Stimulated activated naive CD4-positive, alpha-beta T cell (primary cell): ENCODE results near the gene TMEM121.

Experiments
- DNase-seq, 6 experiments: peaks; one replicate each; lab custom pipeline; 2025; lab: John Stamatoyannopoulos, UW

The TMEM121 gene

DNA sequence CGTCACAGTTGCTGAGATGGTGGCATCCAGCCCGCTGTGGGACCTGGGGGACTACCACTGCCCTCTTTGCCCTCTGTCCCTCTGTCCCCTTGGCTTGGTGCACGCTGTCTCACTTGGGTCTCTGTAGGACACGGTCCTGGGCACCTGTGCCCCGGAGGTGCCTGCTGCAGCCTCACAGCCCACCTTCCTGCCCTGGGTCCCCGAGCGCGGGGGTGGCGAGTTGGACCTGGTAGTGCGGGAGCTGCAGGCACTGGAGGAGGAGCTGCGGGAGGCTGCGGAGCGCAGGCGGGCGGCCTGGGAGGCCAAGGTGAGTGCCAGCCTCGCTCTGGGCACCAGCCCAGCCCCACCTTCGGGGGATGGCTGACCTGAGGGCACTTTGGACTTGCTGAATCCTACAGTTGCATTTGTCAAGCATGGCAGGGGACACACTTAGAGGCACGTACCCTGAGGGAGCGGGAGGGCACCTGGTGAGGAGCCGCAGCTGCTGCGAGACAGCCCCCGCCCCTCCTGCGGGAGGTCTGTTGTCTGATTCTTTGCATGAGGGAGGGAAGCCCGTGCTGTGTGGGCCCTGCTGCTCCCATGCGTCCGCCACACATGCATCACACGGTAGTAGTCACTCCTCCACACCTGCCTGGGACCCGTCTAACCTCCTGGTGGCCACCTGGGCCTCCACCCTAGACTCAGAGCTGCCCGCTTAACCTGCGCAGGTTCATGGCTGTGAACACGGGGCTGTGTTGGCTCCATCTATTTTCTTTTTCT, 28.5 kb upstream of the TMEM121 start:
- DNase-seq: no peak

DNA sequence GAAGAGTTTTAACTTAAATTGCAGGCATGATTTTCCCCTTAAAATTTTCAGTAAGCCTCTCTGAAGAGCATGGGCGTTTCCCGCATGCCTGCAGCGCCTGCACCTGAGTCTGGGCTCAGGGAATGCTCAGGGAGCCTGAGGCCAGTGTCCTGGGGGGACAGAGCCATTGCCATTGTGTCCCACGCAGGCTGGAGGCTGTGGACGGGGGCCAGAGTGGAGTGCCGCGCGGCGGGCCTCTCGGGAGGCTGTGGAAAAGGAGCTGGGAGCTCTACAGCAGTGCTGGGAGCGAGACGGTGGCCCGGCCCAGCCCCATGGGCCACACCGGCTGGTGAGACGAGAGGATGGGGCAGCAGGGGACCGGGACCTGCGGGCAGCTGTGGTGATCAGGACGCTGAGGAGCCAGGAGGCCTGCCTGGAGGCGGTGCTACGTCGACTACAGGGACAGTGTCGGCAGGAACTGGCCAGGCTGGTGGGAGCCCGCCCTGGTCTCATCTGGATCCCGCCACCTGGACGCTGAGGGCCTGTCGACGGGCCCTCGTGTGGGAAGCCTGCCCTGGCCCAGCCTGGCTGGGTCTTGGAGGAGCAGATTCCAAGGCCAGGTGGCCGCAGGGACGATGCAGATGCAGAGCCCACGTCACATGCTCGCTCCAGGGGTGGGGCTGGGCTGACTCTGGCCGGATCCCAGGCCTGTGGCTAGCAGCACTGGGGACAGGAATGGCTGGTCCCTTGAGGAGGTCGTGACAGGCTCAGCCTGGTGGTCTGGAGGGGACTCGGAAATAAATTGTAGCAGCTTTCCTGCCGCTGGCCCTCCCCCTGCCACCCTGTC, 27.7 kb upstream of the TMEM121 start:
- no peak for DNase-seq

DNA sequence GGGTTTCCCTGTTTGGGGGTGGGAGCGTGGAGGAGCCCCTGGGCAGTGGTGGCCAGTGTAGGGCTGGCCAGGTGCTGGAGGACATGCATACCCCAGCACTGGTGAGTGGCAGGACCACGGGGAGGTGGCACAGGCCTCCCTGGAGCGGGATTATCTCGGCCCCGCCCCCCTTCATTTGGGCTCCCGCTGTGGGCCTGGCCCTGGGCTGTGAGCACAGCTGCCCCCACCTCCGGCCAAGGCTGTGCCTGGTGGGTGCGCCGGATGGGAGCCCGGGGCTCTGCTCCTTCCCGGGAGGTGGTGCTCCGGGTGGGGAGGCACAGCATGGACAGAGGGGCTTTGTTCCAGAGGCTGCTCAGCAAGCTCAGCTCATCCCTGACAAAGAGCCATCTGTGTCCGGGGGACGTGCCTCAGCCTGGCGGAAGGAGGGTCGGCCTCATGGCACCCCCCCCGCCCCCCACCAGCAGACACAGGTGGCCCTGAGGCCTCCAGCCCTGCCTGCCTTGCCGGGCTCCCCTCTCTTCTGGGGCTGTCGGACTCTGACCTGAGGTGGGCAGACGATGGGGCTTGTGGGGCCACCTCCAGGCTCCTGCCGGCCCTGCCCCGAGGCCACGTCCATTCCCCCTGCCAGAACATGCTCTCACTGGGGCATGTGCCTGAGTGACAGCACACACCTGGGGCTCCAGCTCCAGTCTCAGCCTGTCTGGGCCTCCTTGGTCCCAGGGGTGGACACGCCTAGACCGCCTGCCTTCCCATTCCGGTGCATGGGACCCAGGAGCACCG, 26.9 kb upstream of the TMEM121 start:
- no peak for DNase-seq

DNA sequence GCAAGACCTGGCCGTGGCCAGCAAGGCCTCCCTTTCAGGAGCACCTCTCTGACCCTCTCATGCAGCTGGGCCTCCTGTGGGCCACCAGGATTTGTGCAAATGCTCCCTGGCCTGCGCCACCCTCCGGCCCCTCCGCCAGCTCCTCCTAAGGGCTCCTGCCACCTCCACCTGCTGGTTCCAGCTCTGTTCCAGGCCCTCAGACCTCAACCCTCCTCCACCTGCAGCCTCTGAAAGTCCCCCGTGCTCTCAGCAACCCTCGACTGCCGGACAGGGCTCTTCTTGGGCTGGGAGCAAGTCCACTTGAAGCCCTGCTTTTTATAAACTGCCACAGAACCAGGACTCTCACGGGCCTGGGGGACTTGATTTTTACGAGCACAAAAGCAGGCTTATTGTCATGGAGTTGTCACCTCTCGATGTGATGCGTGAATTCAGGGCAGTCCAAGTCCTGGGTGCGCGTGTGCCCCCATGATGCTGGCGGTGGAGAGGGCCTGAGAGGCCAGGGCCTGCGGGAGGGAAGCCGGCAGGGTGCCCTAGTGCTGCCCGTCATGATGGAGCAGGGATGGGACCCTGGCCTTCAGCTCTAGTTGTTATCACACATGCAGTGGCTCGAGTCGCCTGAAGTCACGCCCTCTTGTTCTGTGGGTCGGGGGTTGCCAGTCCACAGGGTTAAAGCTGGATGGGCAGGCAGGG, 26.2 kb upstream of the TMEM121 start:
- no peak for DNase-seq

DNA sequence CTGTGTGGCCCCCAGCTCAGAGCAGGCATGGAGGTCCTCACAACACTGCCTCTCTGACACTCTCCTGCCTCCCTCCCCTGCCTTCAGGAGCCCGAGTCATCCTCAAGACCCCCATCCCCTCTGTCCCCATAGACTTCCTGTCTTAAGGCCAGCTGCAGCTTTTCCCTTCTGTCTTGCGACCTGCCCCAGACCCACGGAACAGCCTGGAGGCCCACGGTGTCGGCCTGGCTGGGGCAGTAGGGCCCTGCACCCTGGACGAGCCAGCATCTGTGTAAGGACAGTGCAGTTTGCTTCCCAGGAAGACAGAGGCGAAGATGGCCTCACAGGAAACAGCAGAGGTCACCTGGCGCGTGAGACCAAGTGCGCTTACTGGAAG, 25.7 kb upstream of the TMEM121 start:
- DNase-seq: no peak

DNA sequence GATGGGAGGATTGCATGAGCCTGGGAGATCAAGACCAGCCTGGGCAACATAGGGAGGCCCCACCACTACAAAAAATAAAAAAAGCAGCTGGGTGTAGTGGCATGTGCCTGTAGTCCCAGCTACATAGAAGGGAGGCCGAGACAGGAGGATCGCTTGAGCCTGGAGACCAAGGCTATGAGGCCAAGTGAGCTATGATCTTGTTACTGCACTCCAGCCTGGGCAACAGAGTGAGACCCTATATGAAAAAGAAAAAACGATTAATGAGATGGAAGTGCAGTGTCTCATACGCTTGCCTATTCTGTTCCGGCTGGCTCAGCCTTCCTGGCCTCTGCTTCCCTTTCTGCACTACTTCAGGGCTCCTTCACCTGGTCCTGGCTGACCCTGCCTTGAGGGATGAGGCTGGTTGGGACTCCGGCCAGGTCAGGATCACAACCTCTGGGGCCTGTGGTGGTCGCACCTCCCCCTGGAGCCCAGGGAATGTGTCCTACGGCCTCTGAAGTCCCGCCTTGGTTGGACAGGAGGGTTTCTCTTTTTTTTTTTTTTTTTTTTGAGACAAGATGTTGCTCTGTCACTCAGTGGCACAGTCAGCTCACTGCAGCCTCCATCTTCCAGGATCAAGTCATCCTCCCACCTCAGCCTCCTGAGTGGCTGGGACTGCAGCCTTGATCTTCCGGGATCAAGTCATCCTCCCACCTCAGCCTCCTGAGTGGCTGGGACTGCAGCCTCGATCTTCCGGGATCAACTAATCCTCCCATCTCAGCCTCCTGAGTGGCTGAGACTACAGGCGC, 24.7 kb upstream of the TMEM121 start:
- no peak for DNase-seq

DNA sequence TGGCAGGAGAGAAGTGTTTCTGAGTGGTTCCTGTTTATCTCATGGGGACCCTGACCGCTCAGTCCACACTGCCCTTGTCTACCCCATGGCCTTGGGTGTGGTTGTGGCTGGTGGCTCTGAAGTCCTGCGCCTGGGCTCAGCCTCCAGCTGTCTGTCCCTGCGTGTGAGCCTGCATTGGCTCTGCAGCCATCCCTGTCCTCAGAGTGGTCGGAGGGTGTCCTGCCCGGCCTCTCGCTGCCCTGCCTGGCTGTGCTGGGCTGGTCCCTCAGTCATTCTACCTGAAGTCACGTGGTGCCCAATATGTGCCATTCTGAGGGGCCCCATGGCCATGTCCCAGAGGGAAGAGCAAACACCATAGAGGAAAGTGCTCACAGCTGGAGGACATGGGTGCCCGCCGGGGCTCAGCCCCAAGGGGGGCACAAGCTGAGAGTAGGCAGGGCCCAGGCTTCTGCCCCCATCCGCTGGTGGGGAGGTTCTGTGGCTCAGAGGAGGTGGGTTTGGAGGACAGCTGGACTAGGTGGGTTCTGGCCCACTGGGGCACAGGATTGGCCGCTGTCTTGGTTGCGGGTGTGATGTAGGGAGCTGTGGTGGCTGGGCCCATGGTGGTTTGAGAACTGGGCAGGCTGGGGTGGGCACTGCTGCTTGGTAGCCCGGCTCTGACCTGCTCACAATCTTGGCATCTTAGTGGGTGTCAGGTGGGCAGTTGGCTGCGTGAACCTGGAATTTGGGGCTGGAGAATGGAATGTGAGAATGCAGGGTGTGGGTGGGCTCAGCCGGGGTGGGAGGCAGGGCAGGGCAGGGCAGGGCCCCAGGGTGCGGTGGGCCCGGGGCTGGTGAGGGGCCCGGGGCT, 23.7 kb upstream of the TMEM121 start:
- no peak for DNase-seq

DNA sequence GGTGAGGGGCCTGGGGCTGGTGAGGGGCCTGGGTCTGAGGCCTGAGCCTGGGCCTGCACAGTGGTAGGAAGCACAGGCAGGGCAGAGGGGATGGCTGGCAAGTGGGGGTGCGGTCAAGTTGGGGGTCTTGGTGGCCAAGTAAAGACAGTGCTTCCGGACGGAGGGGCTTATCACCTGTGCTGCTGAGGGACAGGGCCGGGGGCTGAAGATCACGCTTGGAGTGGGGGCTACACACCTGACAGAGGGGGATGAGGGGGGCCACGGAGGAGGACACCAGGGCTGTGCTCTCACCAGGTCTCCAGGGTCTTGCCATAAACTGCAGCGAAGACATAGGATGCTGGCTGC, 23.1 kb upstream of the TMEM121 start:
- DNase-seq: no peak

DNA sequence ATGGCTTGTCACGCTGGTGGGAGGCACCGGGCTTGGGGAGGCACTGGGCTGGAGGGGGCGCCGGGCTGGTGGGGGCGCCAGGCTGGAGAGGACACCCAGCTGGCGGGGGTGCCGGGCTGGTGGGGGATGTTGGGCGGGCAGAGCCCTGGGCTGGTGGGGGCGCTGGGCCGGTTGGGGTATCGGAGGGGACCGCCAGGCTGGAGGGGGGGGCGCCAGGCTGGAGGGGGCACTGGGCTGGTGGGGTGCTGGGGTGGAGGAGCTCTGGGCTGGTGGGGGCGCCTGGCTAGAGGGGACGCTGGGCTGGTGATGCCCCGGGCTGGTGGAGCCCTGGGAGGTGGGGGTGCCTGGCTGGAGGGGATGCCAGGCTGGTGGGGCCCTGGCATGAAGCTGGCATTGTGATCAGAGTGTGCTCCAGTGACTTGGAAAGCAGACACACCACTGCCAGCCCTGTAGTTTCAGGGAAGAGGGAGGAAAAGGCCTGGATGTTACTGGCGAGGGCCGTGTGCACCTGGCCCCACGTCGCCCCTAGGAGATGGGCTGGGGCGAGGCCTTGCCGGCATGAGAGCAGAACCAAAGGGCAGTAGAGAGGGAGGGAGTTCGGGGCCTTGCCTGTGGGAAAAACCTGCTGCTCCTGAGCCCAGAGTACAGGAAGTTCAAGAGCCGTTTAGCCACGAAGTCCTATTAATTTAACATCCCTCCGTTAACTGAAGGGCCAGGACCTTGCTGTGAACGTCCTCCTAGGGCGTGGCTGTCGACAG, 22.3 kb upstream of the TMEM121 start:
- DNase-seq: no peak

DNA sequence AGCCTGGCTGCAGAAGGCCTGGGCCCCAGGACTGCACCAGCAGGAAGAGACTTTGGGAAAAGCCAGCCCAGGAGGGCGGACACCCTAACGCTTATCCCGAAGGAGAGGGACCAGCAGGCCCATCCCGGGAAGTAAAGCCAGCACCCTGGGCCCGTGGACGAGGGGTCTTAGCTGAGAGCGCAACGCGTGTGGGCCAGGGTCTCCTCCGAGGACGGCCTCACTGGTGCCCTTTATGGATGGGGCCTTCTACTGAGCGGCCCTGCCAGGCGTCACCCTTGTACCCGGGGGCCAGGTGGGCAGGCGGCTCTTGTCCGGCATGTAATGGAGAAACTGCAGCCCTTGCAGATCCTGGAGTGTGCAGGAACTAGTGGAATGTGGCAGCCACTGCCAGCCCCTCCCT, 21.3 kb upstream of the TMEM121 start:
- no peak for DNase-seq

DNA sequence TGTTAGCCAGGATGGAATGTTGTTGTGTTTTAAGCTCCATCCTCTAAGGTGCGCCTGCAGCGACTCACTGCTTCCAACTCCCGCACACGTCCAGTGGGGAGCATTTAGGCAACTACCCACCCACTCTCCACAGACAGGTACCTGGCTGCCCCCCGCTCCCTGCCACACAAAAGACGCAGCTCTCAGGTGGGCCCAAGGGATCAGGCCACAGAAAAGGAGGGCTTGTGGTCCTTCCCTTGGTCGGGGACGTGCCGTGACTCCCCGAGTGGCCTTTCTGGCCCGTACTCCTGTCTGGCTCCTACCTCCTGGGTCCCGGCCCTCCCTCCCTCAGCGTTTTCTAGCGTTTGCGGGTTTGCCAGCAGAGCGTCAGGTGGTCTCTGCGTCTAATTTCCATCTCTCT, 19.1 kb upstream of the TMEM121 start:
- DNase-seq: no peak

DNA sequence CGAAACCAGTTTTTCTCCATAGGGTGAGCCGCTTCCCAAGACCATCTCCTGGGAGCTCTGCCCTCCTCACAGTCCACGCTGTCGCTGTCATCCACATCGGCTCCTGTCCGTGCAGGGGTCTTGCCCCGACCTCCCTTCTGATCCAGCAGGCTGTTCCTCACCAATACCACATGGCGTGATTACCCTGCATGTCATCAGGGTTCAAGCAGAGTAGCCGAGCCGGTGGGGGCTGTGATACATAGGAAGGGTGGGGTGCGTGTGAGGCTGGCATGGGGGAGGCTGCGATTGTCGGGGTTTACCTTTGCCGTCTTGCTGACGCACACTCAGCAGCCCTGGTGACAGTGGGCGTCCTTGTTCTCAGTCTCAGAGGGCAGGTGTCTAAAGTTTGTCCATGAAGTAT, 18.3 kb upstream of the TMEM121 start:
- DNase-seq: no peak

DNA sequence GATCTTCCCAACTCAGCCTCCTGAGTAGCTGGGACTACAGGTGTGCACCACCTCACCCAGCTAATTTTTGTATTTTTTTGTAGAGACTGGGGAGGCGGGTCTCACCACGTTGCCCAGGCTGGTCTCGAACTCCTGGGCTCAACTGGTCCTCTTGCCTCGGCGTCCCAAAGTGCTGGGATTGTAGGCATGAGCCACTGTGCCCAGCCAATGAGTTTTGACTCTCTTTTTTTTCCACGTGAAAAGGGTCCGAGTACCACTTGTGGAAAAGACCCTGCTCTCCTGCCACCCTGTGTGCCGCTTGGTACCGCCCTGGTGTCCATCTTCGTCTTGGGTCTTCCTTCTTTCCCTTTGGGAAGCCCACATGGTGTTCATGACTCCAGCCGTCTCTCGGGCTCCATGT, 17.8 kb upstream of the TMEM121 start:
- DNase-seq: no peak

DNA sequence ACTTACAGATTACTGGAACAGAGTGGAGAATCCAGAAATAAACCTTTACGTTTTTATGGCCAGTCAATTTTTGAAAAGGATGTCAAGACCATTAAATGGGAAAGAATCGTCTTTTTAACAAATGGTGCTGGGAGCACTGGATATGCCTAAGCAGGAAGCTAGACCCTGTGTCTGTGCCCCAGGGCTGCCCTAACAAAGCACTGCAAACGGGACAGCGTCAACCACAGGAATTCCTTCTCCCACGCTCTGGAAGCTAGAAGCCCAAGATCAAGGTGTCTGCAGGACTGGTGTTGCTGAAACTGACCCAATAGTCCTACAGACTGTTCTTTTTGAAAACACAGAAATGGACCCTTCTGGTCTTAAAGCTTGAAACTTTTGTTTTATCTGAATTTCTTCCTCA, 9.3 kb upstream of the TMEM121 start:
- DNase-seq: no peak

DNA sequence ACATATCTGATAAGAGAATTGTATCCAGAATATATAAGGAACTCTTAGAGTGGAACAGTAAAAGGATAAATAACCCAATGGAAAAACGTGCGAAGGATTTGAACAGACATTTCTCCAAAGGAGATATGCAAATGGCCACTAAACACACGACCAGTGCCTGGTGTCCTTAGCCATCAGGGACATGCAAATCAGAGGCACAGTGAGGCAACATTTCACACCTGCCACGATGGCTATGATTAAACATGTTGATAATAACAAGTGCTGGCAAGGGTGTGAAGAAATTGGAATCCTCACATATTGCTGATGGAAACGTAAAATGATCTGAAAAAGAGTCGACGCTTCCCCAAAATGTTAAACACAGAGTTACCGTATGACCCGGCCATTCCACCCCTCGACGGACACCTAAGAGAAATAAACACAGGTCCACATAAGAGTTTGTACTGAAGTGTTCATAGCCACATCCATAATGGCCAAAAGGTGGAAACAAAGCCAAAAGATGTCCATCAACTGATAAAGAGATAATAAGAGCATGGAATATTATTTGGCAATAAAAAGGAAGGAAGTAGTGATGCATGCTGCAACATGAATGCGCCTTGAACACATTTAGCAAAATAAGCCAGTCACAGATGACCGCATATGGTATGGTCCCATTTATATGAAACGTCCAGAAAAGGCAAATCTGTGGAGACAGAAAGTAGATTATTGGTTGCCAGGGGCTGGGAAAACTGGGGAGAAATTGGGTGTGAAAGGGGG, 6.3 kb upstream of the TMEM121 start:
- no peak for DNase-seq

DNA sequence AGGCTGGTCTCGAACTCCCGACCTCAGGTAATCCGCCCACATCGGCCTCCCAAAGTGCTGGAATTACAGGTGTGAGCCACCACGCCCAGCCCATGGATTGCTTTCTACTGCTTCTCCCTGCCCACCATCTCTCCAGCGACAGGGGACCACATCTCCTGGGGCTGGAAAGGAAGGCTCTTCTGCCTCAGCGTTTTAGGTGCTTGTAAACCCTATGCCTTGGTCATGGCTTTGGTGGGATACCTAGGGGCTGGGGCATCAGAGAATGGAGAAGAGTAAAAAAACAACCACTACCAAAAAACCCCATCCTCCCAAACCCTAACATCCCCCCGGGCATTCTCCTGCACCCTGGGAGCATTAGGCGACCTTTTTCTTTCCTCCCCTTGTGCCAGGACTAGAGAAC, 1.1 kb upstream of the TMEM121 start:
- no peak for DNase-seq

DNA sequence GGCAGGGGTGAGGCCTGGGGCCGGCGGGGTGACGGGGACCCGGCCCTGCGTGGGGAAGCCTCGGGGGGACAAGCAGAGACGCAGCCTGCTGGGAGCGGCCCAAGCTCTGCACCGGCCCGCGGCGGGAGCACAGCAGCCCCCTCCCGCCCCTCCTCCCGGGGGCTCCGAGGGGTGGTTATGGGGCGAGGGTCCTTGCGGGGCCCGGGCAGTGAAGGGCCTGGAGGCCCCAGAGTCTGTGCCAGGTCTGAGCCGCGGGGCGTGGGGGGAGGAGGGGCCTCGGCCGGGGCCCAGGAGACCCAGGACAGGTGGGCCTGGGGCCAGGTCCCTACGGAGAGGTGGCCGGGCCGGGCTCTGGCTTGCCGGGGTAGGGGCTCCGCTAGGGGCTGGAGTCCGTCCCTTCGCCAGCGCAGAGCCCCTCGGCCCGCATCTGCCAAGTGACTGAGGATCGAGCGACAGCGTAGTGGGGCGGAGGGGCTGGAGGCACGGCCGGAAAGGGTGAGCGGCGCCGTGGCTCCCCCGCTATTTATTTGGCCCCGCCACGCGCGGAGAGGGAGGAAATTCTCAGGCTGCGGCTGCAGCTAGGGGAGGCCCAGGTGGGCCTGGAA, 495 bp downstream of the TMEM121 start:
- DNase-seq: no peak

DNA sequence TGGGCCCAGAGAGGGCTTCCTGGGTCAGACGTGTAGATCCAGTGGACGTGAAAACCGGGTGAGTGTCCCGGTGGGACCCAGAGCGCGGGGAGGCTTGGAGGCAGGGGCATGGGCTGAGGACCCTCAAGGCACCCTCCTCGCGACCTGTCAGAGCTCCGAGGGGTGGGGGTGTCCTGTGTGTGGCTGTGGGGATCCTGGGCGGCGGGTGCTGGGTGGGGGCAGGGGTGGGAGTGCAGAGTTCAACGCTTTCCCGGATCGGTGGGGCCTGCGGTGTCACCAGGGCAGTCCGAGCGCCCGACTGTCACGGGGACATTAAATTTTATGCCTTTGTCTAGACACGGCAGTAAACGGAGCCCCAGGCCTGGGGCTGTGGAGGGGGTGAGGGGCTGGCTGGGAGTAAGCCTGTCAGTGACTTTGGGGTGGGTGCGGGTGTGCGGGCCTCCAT, 1.0 kb downstream of the TMEM121 start:
- DNase-seq: no peak
